Activated naive CD8-positive, alpha-beta T cell treated with anti-CD3 and anti-CD28 coated beads, Interleukin-2, amount 50 U/mL, for 16 hours (primary cell): ENCODE measurements around the gene MZT2A.
"Not testable (repeated sequence)": the region's sequence is repeated elsewhere in the genome, so short reads cannot be mapped to it uniquely, and the experiment has no call there.

Experiments
- DNase-seq: peaks from one replicate; pipeline ENCODE4 v3.0.0-alpha.2; 2020; ENCODE audit warnings: low read depth, low spot score

The MZT2A gene

GRCh38 chr2:131520526-131520925 is 28.3 kb upstream of the MZT2A start:
- DNase-seq, result no peak

- not testable (repeated sequence) for DNase-seq
These were observed 27.8 kb upstream of the MZT2A start for GRCh38 chr2:131519871-131520470.

GRCh38 chr2:131519466-131519865 is 27.3 kb upstream of the MZT2A start:
- DNase-seq, result no peak

- not testable (repeated sequence) for DNase-seq
These were observed 26.3 kb upstream of the MZT2A start for GRCh38 chr2:131518531-131518930.

- not testable (repeated sequence) for DNase-seq
These were observed 25.7 kb upstream of the MZT2A start for GRCh38 chr2:131517856-131518255.

- no peak for DNase-seq
These were observed 25.1 kb upstream of the MZT2A start for GRCh38 chr2:131517106-131517831.

- not testable (repeated sequence) for DNase-seq
These were observed 24.4 kb upstream of the MZT2A start for GRCh38 chr2:131516621-131517020.

- DNase-seq, result no peak
These were observed 23.8 kb upstream of the MZT2A start for GRCh38 chr2:131516011-131516410.

GRCh38 chr2:131515235-131515634 is 23.0 kb upstream of the MZT2A start:
- DNase-seq, result not testable (repeated sequence)

- not testable (repeated sequence) for DNase-seq
These were observed 22.4 kb upstream of the MZT2A start for GRCh38 chr2:131514408-131515166.

GRCh38 chr2:131511969-131512870 is 20.0 kb upstream of the MZT2A start:
- DNase-seq, result not testable (repeated sequence)

GRCh38 chr2:131511291-131511968 is 19.2 kb upstream of the MZT2A start:
- DNase-seq, result not testable (repeated sequence)

- no peak for DNase-seq
These were observed 17.4 kb upstream of the MZT2A start for GRCh38 chr2:131509615-131510014.

- DNase-seq, result not testable (repeated sequence)
These were observed 12.0 kb upstream of the MZT2A start for GRCh38 chr2:131504082-131504750.

GRCh38 chr2:131503587-131503986 is 11.4 kb upstream of the MZT2A start:
- not testable (repeated sequence) for DNase-seq

- DNase-seq, result not testable (repeated sequence)
These were observed 6.2 kb upstream of the MZT2A start for GRCh38 chr2:131498321-131498973.

GRCh38 chr2:131495506-131495905 is 3.3 kb upstream of the MZT2A start:
- DNase-seq, result not testable (repeated sequence)

- no peak for DNase-seq
These were observed 1.2 kb upstream of the MZT2A start for GRCh38 chr2:131493199-131493968.
